NB4 (cell line): Measurements from ENCODE around the gene SOX30.

Source experiments
- DNase-seq: peaks from one replicate; pipeline ENCODE4 v3.0.0; 2010; ENCODE audit warnings: low read depth
- H3K4me3 ChIP-seq: one replicate; pipeline ENCODE4 v1.5.1; 2011; ENCODE audit warnings: mild to moderate bottlenecking, low read depth, low read length, moderate library complexity
- MAX ChIP-seq: IDR thresholded peaks from 2 replicates; pipeline ENCODE4 v1.6.1; 2011; ENCODE audit warnings: low read depth, low read length
- MYC ChIP-seq: IDR thresholded peaks from 2 replicates; pipeline ENCODE4 v1.6.1; 2011; ENCODE audit warnings: low read depth, low read length
- POLR2A ChIP-seq: IDR thresholded peaks from 2 replicates; pipeline ENCODE4 v1.6.1; 2011; ENCODE audit warnings: mild to moderate bottlenecking; ENCODE audit not compliant: insufficient read length; ENCODE audit errors: extremely low read depth
- TF ChIP-seq, protein P1 (sequence below): IDR thresholded peaks from one replicate; pipeline ENCODE4 v1.5.1; 2012; ENCODE audit warnings: low read depth, low read length

SOX30 gene

GRCh38 chr5:157603333-157604190 is 48.7 kb downstream of the SOX30 start:
- H3K4me3 ChIP-seq = no peak overlapping the region
- TF ChIP-seq, protein P1, sequence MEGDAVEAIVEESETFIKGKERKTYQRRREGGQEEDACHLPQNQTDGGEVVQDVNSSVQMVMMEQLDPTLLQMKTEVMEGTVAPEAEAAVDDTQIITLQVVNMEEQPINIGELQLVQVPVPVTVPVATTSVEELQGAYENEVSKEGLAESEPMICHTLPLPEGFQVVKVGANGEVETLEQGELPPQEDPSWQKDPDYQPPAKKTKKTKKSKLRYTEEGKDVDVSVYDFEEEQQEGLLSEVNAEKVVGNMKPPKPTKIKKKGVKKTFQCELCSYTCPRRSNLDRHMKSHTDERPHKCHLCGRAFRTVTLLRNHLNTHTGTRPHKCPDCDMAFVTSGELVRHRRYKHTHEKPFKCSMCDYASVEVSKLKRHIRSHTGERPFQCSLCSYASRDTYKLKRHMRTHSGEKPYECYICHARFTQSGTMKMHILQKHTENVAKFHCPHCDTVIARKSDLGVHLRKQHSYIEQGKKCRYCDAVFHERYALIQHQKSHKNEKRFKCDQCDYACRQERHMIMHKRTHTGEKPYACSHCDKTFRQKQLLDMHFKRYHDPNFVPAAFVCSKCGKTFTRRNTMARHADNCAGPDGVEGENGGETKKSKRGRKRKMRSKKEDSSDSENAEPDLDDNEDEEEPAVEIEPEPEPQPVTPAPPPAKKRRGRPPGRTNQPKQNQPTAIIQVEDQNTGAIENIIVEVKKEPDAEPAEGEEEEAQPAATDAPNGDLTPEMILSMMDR = no peak
- TF ChIP-seq POLR2A (no peak), MAX (no peak), MYC (no peak)
- DNase-seq = peak; percentile 84

- peak; percentile 12 for DNase-seq
- H3K4me3 ChIP-seq = no peak overlapping the region
- TF ChIP-seq, protein P1 = no peak
- TF ChIP-seq MAX (no peak), MYC (no peak), POLR2A (no peak)
Observed at GRCh38 chr5:157602505-157602904, 49.7 kb downstream of the SOX30 start.

- no peak overlapping the region for H3K4me3 ChIP-seq
- TF ChIP-seq, protein P1 = no peak
- TF ChIP-seq POLR2A = no peak
- no peak for TF ChIP-seq MAX
- no peak for TF ChIP-seq MYC
- DNase-seq = no peak
Observed at GRCh38 chr5:157600252-157600651, 52.0 kb downstream of the SOX30 start.

- no peak for TF ChIP-seq MAX
- TF ChIP-seq MYC = no peak
- TF ChIP-seq, protein P1 = no peak
- TF ChIP-seq POLR2A = no peak
- H3K4me3 ChIP-seq = no peak overlapping the region
- DNase-seq = no peak
Observed at GRCh38 chr5:157599565-157599964, 52.7 kb downstream of the SOX30 start.

- no peak for TF ChIP-seq MAX
- TF ChIP-seq POLR2A = no peak
- TF ChIP-seq MYC = no peak
- TF ChIP-seq, protein P1 = no peak
- H3K4me3 ChIP-seq = no peak overlapping the region
- DNase-seq = no peak
Observed at GRCh38 chr5:157598350-157598936, 53.8 kb downstream of the SOX30 start.
